ENCODE measurements around the gene TMEM132E.

The TMEM132E gene

GRCh38 chr17:34665150-34665806 is 85.9 kb downstream of the TMEM132E start:
- TF ChIP-seq ELF4 (IDR thresholded peaks at IDR 0.05) (no peak), ARNT (IDR thresholded peaks at IDR 0.05) (no peak), NFRKB (IDR thresholded peaks at IDR 0.05) (no peak), ZNF384 (IDR thresholded peaks at IDR 0.05) (no peak), FOXA1 (IDR thresholded peaks at IDR 0.05) (no peak), HDGF (IDR thresholded peaks at IDR 0.05; ENCODE audit: borderline replicate concordance) (no peak), SP1 (IDR thresholded peaks at IDR 0.05) (no peak), FOXM1 (IDR thresholded peaks at IDR 0.05; ENCODE audit: borderline replicate concordance) (no peak), CTBP1 (IDR thresholded peaks at IDR 0.05; ENCODE audit: borderline replicate concordance) (no peak), LEF1 (IDR thresholded peaks at IDR 0.05; ENCODE audit: borderline replicate concordance) (no peak)
- DNase-seq (ENCODE audit: extremely low spot score), result no peak
- POLR2A ChIA-PET, result no interaction called here
- CTCF ChIA-PET, result no interaction called here

- TF ChIP-seq ARNT (IDR thresholded peaks at IDR 0.05) (no peak), L3MBTL2 (conservative IDR thresholded peaks at IDR 0.05) (no peak)
- CTCF ChIA-PET, result no interaction called here
- no peak for DNase-seq (ENCODE audit: extremely low spot score)
- POLR2A ChIA-PET, result no interaction called here
Observed at GRCh38 chr17:34665819-34666763, 86.7 kb downstream of the TMEM132E start.

GRCh38 chr17:34667656-34668055 is 88.3 kb downstream of the TMEM132E start:
- POLR2A ChIA-PET, result no interaction called here

GRCh38 chr17:34668206-34668605 is 88.8 kb downstream of the TMEM132E start:
- CTCF ChIA-PET, result no interaction called here
- DNase-seq (ENCODE audit: extremely low spot score), result no peak
- POLR2A ChIA-PET, result no interaction called here
- TF ChIP-seq ELF4 (IDR thresholded peaks at IDR 0.05) (no peak), TARDBP (IDR thresholded peaks at IDR 0.05) (no peak), CTBP1 (IDR thresholded peaks at IDR 0.05; ENCODE audit: borderline replicate concordance) (no peak), FOXA1 (IDR thresholded peaks at IDR 0.05) (no peak), BHLHE40 (IDR thresholded peaks at IDR 0.05; ENCODE audit: borderline replicate concordance) (no peak), PKNOX1 (IDR thresholded peaks at IDR 0.05) (no peak), SP1 (IDR thresholded peaks at IDR 0.05) (no peak), FOXM1 (IDR thresholded peaks at IDR 0.05; ENCODE audit: borderline replicate concordance) (no peak), ZNF384 (IDR thresholded peaks at IDR 0.05) (no peak), NFRKB (IDR thresholded peaks at IDR 0.05) (no peak), SUZ12 (IDR thresholded peaks at IDR 0.05) (no peak), HDGF (IDR thresholded peaks at IDR 0.05; ENCODE audit: borderline replicate concordance) (no peak), LEF1 (IDR thresholded peaks at IDR 0.05; ENCODE audit: borderline replicate concordance) (no peak)

More at GRCh38 chr17:34667656-34668055, 88.3 kb downstream of the TMEM132E start:
- CTCF ChIA-PET, result no interaction called here
- no peak for DNase-seq (ENCODE audit: extremely low spot score)
- TF ChIP-seq PKNOX1 (IDR thresholded peaks at IDR 0.05) (no peak), ELF4 (IDR thresholded peaks at IDR 0.05) (no peak), CTBP1 (IDR thresholded peaks at IDR 0.05; ENCODE audit: borderline replicate concordance) (no peak), NFRKB (IDR thresholded peaks at IDR 0.05) (no peak), LEF1 (IDR thresholded peaks at IDR 0.05; ENCODE audit: borderline replicate concordance) (no peak), FOXM1 (IDR thresholded peaks at IDR 0.05; ENCODE audit: borderline replicate concordance) (no peak), BHLHE40 (IDR thresholded peaks at IDR 0.05; ENCODE audit: borderline replicate concordance) (no peak), FOXA1 (IDR thresholded peaks at IDR 0.05) (no peak), L3MBTL2 (conservative IDR thresholded peaks at IDR 0.05) (no peak), SUZ12 (IDR thresholded peaks at IDR 0.05) (no peak), ZNF384 (IDR thresholded peaks at IDR 0.05) (no peak)

- TF ChIP-seq SUZ12 (IDR thresholded peaks at IDR 0.05) (no peak), NFRKB (IDR thresholded peaks at IDR 0.05) (no peak), PKNOX1 (IDR thresholded peaks at IDR 0.05) (no peak), FOXA1 (IDR thresholded peaks at IDR 0.05) (no peak), L3MBTL2 (conservative IDR thresholded peaks at IDR 0.05) (no peak), HDGF (IDR thresholded peaks at IDR 0.05; ENCODE audit: borderline replicate concordance) (no peak), SP1 (IDR thresholded peaks at IDR 0.05) (no peak), FOXK2 (IDR thresholded peaks at IDR 0.05) (no peak), ZNF384 (IDR thresholded peaks at IDR 0.05) (no peak), ARNT (IDR thresholded peaks at IDR 0.05) (no peak), LEF1 (IDR thresholded peaks at IDR 0.05; ENCODE audit: borderline replicate concordance) (no peak), TARDBP (IDR thresholded peaks at IDR 0.05) (no peak), BHLHE40 (IDR thresholded peaks at IDR 0.05; ENCODE audit: borderline replicate concordance) (no peak), ELF4 (IDR thresholded peaks at IDR 0.05) (no peak), CTBP1 (IDR thresholded peaks at IDR 0.05; ENCODE audit: borderline replicate concordance) (no peak), FOXM1 (IDR thresholded peaks at IDR 0.05; ENCODE audit: borderline replicate concordance) (no peak)
- ChIA-PET CTCF (no interaction called here), POLR2A (interaction anchor here (1.2 kb wide), 1 partner anchor 90 kb away, joined by 3 read pairs; no protein-coding TSS in a partner anchor)
Observed at GRCh38 chr17:34669511-34669910, 90.1 kb downstream of the TMEM132E start.

GRCh38 chr17:34670618-34671017 is 91.2 kb downstream of the TMEM132E start:
- ChIA-PET POLR2A (no interaction called here), CTCF (no interaction called here)
- TF ChIP-seq ZNF384 (IDR thresholded peaks at IDR 0.05) (no peak), NFRKB (IDR thresholded peaks at IDR 0.05) (no peak), L3MBTL2 (conservative IDR thresholded peaks at IDR 0.05) (no peak)
- no peak for DNase-seq (ENCODE audit: extremely low spot score)

More at GRCh38 chr17:34669511-34669910, 90.1 kb downstream of the TMEM132E start:
- DNase-seq (ENCODE audit: extremely low spot score), result no peak
